OCI-LY1 (cell line): ENCODE data around the gene BTC.

Experiments used
- EZH2 ChIP-seq: fragments of 200-600 bp; sonication (generic), shearing (Covaris generic); IDR thresholded peaks from 2 replicates; pipeline ENCODE4 v1.8.0; 2017; ENCODE audit warnings: borderline replicate concordance, mixed run types, mild to moderate bottlenecking, antibody characterized with exemption, low read length, moderate library complexity, mixed read lengths
- TF ChIP-seq, protein P1 (sequence below): fragments of 200-600 bp; sonication (generic), shearing (Covaris generic); IDR thresholded peaks from 2 replicates; pipeline ENCODE4 v1.5.1; 2017; ENCODE audit warnings: mild to moderate bottlenecking, antibody characterized with exemption, low read length, moderate library complexity, mixed read lengths

DNA sequence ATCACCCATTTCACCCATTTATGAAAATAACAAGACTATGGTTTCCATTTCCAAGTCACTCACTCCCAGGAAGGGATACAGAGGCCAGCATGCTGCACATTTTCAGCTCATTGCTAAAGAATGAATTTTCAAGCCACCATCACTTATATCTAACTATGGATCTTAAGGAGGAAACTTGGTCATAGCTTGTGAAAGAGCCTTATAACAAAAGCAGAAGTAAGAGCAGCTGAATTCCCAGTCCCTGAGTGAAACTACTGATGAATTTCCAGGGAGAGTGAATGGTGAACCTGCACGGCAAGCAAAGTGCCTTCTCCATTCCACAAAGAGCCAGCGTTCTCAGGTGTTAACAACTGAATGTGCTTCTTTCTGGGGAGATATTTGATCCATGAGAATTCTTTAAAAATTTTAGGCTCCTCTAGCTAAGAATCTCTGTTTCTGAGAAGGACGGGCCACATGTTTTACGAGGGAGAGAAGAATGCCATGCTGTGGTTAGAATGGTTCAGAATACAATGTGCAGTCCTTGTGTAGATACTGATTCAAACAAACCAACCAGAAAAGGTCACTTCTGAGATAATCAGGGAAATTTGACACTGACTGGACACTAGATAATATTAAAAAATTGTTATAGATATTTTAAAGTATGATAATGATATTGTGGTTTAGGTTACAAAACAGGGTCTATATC lies 24.0 kb downstream of the BTC start:
- no peak for TF ChIP-seq EZH2
- TF ChIP-seq, protein P1, sequence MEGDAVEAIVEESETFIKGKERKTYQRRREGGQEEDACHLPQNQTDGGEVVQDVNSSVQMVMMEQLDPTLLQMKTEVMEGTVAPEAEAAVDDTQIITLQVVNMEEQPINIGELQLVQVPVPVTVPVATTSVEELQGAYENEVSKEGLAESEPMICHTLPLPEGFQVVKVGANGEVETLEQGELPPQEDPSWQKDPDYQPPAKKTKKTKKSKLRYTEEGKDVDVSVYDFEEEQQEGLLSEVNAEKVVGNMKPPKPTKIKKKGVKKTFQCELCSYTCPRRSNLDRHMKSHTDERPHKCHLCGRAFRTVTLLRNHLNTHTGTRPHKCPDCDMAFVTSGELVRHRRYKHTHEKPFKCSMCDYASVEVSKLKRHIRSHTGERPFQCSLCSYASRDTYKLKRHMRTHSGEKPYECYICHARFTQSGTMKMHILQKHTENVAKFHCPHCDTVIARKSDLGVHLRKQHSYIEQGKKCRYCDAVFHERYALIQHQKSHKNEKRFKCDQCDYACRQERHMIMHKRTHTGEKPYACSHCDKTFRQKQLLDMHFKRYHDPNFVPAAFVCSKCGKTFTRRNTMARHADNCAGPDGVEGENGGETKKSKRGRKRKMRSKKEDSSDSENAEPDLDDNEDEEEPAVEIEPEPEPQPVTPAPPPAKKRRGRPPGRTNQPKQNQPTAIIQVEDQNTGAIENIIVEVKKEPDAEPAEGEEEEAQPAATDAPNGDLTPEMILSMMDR, result no peak
